ENCODE data around the gene IL19.

DNA sequence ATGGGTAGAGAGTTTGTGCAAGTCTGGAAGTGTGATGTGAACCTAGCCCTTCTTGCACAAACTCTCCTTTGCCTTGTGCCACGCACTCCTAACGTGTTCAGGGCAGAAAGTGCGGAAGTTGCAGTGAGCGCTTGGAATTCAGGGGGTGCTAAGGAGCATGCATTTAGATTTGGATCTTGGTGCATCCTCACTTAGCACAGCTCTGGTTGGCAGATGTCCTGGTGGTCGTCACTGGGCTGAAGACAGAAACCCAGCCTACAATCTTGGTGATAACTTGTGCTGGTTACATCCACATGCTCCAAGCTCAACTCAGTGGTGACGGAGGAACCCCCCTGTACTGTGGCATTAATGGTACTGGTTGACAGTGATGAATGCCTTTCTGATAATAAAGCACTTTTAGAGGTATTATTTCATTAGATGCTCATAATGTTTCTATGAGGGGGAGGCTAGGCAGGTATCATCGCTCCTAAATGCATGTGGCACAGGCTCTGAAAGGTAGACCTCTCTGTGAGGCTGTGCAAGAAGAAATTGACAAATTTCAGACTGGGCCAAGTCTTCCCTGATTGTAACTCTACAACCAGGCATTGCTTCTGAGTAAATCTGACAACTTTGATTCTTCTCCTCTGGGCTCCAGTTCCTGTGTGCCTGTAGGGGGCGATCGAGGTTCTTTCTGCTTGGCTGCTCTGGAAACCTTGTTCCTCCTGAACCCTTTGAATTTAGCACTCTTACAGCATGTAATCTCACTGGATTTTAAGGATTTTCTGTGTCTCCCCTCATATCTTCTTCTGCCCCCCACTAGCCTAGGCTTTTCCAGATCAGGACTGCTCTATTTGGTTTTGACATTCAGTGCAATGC lies 45.2 kb upstream of the IL19 start:
- no peak for TF ChIP-seq FOXM1 (IDR thresholded peaks at IDR 0.05; ENCODE audit: low read depth)
- TF ChIP-seq, protein P1, sequence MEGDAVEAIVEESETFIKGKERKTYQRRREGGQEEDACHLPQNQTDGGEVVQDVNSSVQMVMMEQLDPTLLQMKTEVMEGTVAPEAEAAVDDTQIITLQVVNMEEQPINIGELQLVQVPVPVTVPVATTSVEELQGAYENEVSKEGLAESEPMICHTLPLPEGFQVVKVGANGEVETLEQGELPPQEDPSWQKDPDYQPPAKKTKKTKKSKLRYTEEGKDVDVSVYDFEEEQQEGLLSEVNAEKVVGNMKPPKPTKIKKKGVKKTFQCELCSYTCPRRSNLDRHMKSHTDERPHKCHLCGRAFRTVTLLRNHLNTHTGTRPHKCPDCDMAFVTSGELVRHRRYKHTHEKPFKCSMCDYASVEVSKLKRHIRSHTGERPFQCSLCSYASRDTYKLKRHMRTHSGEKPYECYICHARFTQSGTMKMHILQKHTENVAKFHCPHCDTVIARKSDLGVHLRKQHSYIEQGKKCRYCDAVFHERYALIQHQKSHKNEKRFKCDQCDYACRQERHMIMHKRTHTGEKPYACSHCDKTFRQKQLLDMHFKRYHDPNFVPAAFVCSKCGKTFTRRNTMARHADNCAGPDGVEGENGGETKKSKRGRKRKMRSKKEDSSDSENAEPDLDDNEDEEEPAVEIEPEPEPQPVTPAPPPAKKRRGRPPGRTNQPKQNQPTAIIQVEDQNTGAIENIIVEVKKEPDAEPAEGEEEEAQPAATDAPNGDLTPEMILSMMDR (IDR thresholded peaks at IDR 0.05): peak; percentile 65
